ENCODE data around the gene VTI1B. TPM values are rescaled to one million over a fixed set of nuclear protein-coding genes. Genes with fewer than 3 reads are reported as not detected.

Gene VTI1B
- total and polyA plus RNA-seq, 10 of the 15 experiments (the other 5 are each of a cell fraction or from before 2014, with no cell fraction given): 15.0 to 117 (median 50.5) TPM

DNA sequence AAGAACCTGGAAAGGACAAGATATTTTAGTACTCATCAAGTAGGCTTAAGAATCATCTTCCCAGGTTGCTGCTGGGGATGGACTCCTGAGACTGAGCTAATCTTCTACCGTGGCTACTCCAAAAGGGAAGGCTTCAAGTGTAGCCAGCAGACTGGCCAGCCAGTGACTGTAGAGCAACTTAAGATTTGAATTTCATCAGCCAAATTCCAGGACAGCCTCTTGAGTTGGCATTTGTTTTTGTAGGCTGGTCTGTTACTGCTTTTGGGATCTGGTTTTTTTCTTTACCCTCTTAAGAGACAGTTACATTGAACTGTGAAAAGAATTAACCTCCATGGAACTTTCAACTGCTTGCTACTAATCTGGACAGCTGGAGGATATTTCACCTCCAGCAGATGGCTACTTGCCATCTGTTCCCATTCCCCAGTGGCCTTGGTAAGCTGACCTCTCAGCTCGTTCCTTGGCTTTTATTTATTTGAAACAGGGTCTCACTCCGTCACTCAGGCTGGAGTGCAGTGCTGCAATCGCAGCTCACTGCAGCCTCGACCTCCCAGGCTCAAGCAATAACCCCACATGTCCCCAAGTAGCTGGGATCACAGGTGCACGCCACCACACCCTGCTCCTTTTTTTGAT, 20.7 kb downstream of the VTI1B start (continued):
- TF ChIP-seq, protein P1, sequence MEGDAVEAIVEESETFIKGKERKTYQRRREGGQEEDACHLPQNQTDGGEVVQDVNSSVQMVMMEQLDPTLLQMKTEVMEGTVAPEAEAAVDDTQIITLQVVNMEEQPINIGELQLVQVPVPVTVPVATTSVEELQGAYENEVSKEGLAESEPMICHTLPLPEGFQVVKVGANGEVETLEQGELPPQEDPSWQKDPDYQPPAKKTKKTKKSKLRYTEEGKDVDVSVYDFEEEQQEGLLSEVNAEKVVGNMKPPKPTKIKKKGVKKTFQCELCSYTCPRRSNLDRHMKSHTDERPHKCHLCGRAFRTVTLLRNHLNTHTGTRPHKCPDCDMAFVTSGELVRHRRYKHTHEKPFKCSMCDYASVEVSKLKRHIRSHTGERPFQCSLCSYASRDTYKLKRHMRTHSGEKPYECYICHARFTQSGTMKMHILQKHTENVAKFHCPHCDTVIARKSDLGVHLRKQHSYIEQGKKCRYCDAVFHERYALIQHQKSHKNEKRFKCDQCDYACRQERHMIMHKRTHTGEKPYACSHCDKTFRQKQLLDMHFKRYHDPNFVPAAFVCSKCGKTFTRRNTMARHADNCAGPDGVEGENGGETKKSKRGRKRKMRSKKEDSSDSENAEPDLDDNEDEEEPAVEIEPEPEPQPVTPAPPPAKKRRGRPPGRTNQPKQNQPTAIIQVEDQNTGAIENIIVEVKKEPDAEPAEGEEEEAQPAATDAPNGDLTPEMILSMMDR (IDR thresholded peaks at IDR 0.05 in 2 of 3, conservative IDR thresholded peaks at IDR 0.05 in 1 of 3; ENCODE audit: control insufficient read depth in 2 of 3, extremely low read depth in 1 of 3, insufficient read depth in 1 of 3, low read depth in 3 of 3, low read length in 3 of 3): no peak
- TF ChIP-seq MEF2B (IDR thresholded peaks at IDR 0.05; ENCODE audit: partially characterized antibody, poor library complexity, severe bottlenecking): no peak

DNA sequence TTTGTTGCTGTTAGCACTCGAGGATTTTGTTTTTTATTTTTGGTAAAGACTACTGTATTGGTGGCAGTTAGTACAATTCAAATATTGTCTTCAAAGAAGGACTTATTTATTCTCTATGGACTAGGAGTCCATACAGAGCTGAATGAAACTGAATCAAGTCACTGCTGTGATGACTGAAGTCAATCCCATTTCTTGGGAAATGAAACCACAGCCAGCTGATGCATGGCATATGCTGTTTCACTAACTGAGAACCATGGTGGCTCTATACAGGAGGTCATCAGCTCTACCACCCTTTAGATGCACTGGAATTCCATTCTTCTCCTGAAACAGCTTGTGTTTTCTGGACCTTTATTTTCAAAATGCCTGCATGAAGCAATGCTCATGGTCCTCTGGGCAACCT, 22.2 kb downstream of the VTI1B start:
- no peak for DNase-seq (ENCODE audit: low read depth, low spot score)
- Histone ChIP-seq H3K27ac (ENCODE audit: control insufficient read depth, insufficient read depth) (no peak overlapping the region), H2AFZ (ENCODE audit: control insufficient read depth, low read depth, low read length) (no peak overlapping the region), H3K36me3 (ENCODE audit: control insufficient read depth in 2 of 2, insufficient read depth in 2 of 2, low read length in 1 of 2) (peaks cover 8 to 27% of the 10 kb centered on the region in 2 experiments), H3K9ac (ENCODE audit: control insufficient read depth, insufficient read depth, low read length) (no peak overlapping the region), H3K79me2 (ENCODE audit: control insufficient read depth, insufficient read depth, low read length) (no peaks in the 10 kb centered on the region), H3K27me3 (replicated peaks in 1 of 2; ENCODE audit: control insufficient read depth in 2 of 2, insufficient read depth in 2 of 2, low read length in 1 of 2) (no peaks in the 10 kb centered on the region), H3K4me1 (ENCODE audit: control insufficient read depth, insufficient read depth, low read length) (no peaks in the 10 kb centered on the region), H3K4me2 (ENCODE audit: control insufficient read depth, insufficient read depth) (no peak overlapping the region), H4K20me1 (ENCODE audit: control insufficient read depth, insufficient read depth) (no peaks in the 10 kb centered on the region), H3K4me3 (no peak overlapping the region), H3K9me3 (replicated peaks; ENCODE audit: control insufficient read depth, insufficient read depth, low read length) (no peaks in the 10 kb centered on the region)
- intact Hi-C loops (cut with micrococcal nuclease; ENCODE audit: unreplicated experiment): no loop called here
- 0% methylated on average over 1 of the region's 1 CpG for WGBS (ENCODE audit: insufficient coverage, insufficient replicate concordance, low lambda C conversion rate, missing lambda C conversion rate)
- no peak for TF ChIP-seq GABPA (IDR thresholded peaks at IDR 0.05; ENCODE audit: low read depth)
- no peak for TF ChIP-seq ATF7 (IDR thresholded peaks at IDR 0.05; ENCODE audit: low read depth)
- TF ChIP-seq, protein P2, sequence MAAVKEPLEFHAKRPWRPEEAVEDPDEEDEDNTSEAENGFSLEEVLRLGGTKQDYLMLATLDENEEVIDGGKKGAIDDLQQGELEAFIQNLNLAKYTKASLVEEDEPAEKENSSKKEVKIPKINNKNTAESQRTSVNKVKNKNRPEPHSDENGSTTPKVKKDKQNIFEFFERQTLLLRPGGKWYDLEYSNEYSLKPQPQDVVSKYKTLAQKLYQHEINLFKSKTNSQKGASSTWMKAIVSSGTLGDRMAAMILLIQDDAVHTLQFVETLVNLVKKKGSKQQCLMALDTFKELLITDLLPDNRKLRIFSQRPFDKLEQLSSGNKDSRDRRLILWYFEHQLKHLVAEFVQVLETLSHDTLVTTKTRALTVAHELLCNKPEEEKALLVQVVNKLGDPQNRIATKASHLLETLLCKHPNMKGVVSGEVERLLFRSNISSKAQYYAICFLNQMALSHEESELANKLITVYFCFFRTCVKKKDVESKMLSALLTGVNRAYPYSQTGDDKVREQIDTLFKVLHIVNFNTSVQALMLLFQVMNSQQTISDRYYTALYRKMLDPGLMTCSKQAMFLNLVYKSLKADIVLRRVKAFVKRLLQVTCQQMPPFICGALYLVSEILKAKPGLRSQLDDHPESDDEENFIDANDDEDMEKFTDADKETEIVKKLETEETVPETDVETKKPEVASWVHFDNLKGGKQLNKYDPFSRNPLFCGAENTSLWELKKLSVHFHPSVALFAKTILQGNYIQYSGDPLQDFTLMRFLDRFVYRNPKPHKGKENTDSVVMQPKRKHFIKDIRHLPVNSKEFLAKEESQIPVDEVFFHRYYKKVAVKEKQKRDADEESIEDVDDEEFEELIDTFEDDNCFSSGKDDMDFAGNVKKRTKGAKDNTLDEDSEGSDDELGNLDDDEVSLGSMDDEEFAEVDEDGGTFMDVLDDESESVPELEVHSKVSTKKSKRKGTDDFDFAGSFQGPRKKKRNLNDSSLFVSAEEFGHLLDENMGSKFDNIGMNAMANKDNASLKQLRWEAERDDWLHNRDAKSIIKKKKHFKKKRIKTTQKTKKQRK (IDR thresholded peaks at IDR 0.05; ENCODE audit: low read depth, low read length): no peak
- TF ChIP-seq, protein P3, sequence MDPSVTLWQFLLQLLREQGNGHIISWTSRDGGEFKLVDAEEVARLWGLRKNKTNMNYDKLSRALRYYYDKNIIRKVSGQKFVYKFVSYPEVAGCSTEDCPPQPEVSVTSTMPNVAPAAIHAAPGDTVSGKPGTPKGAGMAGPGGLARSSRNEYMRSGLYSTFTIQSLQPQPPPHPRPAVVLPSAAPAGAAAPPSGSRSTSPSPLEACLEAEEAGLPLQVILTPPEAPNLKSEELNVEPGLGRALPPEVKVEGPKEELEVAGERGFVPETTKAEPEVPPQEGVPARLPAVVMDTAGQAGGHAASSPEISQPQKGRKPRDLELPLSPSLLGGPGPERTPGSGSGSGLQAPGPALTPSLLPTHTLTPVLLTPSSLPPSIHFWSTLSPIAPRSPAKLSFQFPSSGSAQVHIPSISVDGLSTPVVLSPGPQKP (IDR thresholded peaks at IDR 0.05; ENCODE audit: low read depth, low read length): no peak
- TF ChIP-seq CHD4 (IDR thresholded peaks at IDR 0.05): no peak
- no peak for TF ChIP-seq LARP7 (IDR thresholded peaks at IDR 0.05)
- TF ChIP-seq NFYA (IDR thresholded peaks at IDR 0.05; ENCODE audit: borderline replicate concordance, low read depth, low read length): no peak
- no peak for TF ChIP-seq CBX3 (IDR thresholded peaks at IDR 0.05; ENCODE audit: borderline replicate concordance, low read depth)
- no TSS peak for BruUV-seq (replicated peaks)
- RAD21 ChIA-PET (ENCODE audit: unreplicated experiment): interaction anchor here (0.6 to 3.0 kb wide), 4 partner anchors 15 to 49 kb away, joined by 3 to 12 read pairs (median 4); no protein-coding TSS in a partner anchor
- no peak for ATAC-seq
- no peak for FAIRE-seq
- in situ Hi-C loops (cut with MboI): no loop called here
- CTCF ChIA-PET: interaction anchor here (0.6 to 1.6 kb wide), 5 partner anchors 12 to 1415 kb away, joined by 3 to 4 read pairs (median 3); no protein-coding TSS in a partner anchor
- SMC1A ChIA-PET (ENCODE audit: uncharacterized antibody, unreplicated experiment): interaction anchor here (0.7 to 1.4 kb wide), 4 partner anchors 9 to 41 kb away, joined by 3 to 5 read pairs (median 4); no protein-coding TSS in a partner anchor
- POLR2A ChIA-PET: interaction anchor here (1.0 kb wide), 1 partner anchor 32 kb away, joined by 3 read pairs; no protein-coding TSS in a partner anchor

Measured in GM12878 (cell line).